ENCODE data around the gene ADARB1.
"Not testable (repeated sequence)": the region's sequence is repeated elsewhere in the genome, so short reads cannot be mapped to it uniquely, and the experiment has no call there.

ADARB1 gene, protein sequence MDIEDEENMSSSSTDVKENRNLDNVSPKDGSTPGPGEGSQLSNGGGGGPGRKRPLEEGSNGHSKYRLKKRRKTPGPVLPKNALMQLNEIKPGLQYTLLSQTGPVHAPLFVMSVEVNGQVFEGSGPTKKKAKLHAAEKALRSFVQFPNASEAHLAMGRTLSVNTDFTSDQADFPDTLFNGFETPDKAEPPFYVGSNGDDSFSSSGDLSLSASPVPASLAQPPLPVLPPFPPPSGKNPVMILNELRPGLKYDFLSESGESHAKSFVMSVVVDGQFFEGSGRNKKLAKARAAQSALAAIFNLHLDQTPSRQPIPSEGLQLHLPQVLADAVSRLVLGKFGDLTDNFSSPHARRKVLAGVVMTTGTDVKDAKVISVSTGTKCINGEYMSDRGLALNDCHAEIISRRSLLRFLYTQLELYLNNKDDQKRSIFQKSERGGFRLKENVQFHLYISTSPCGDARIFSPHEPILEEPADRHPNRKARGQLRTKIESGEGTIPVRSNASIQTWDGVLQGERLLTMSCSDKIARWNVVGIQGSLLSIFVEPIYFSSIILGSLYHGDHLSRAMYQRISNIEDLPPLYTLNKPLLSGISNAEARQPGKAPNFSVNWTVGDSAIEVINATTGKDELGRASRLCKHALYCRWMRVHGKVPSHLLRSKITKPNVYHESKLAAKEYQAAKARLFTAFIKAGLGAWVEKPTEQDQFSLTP

DNA sequence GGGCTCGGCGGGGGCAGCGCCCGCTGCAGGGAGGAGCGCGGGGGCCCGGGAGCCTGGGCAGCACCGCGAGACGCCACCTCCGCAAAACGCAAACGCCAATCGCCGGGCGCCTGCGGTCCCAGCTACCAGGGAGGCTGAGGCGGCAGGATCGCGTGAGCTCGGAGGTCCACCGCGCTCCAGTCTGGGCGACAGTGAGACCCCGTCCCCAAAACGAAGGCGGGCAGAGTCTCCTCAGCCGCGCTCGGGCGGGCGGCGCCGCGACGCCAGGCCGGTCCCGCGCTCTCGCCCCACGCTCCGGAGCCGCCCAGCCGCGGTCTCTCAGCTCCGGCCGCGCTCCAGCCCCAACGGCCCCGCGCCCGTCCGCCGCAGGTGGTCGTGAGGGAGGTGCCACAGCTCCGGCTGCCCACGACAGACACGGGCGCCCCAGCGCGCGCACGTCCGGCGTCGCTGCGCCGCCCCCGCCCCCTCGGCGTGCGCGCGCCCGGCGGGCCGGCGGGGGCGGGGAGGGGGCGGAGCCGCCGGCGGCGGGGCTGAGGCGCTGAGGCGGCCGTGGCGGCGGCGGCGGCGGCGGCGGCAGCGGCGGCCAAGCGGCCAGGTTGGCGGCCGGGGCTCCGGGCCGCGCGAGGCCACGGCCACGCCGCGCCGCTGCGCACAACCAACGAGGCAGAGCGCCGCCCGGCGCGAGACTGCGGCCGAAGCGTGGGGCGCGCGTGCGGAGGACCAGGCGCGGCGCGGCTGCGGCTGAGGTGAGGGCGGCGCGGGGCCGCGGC, at the start of gene ADARB1:
TSS of gene ADARB1 (plus strand) at position 533 of the 770 bp plus-strand sequence. CDS start 97,077 bp downstream, outside the sequence.
- peak; percentile 29 to 51 for DNase-seq

DNA sequence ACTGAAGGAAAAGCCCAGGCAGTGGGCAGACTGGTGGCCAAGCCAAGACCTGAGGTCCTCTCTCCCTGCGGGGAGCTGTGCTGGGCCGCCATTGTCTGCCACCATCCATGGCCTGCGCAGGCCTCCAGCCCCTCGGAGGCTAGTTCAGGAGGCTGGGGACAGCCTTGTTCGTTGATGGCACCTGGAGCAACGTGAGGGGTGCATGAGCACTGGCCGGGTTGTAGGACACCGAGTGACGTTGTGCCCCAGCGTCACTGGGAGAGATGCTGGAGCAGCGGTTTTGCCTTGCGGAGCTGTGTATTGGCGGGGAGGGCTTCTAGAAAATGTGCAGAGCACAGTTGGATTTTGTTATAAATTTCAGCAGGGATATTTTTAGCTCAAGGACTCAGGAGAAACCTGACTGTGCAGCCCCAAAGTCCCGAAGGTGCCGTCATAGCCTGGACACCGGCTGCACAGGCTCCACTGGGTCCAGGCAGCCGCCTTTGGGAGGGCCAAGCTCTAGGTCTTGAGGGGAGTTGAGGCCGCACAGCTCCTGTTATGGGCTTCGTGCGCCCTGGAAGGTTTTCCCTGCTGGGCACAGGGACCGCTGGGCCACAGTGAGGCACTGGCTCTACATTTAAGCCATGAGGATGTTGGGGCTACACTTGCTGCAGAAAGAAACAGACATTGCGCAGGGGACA, 48.2 kb upstream of the ADARB1 start:
- DNase-seq, result no peak

DNA sequence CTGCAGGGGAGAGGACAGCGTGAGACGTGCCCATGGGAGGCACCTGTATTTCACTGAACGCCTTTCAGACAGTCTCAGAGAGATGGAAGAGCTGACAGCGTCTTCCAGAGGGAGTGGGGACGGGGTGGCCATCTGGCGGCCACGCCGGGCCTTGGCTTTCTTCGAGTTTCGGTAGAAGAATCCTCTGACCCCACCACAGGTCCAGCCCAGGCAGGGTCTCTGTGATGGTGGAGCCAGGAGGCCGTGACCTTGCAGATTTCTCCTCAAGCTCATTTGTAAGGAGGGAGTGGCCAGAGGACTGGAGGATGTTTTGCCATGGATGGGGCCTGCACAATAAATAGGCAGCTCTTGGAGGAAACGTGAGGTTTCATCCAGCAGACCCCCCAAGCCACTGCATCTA, 47.6 kb upstream of the ADARB1 start:
- no peak for DNase-seq

DNA sequence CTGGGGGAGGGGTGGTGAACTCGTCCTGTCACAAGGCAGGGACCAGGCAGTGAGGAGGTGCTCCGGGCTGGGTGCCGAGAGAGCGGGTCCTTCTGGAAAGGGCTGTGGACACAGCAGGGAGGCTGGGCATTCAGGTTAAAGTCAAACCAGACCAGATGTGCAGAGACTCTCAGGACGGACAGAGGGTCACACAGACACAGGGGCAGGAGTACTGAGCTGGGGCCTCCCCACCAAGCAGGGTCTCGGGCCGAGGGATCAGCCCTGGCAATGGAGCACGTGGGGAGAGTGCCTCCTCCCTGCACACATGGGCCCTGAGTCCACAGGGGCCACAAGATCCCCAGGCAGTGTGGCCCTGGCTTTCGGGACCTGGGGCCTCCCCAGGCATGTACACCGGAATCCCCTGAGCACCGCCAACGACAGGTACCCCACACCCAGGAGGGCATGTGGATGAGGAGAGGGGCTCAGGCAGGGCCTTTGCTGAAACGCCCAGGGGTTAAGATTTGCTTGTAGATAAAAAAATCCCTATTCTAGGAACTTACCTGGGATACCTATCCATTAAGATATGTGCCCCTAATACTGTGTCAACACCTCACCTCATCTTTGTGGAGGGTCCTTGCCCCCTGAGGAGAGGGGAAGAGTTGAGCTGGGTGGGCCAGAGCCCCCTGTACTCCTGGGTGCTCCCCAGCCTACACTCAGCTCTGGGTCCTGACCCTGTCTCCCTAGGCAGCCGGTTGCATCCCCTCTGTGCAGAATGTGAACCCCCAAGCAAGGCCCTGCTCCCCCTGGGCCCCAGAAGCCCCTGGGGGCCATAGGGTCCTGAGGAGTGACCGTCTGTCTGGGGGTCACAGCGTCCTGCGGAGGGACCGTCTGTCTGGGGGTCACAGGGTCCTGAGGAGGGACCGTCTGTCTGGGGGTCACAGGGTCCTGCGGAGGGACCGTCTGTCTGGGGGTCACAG, 46.9 kb upstream of the ADARB1 start:
- DNase-seq, result no peak

DNA sequence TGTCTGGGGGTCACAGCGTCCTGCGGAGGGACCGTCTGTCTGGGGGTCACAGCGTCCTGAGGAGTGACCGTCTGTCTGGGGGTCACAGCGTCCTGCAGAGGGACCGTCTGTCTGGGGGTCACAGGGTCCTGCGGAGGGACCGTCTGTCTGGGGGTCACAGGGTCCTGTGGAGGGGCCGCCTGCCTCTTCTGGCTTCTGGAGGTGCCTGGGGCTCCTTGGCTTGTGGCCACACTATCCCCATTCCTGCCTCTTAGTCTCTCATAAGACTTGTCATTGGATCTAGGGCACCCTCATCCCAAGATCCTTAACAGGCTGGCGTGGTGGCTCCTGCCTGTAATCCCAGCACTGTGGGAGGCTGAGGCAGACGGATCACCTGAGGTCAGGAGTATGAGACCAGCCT, 45.7 kb upstream of the ADARB1 start:
- not testable (repeated sequence) for DNase-seq

DNA sequence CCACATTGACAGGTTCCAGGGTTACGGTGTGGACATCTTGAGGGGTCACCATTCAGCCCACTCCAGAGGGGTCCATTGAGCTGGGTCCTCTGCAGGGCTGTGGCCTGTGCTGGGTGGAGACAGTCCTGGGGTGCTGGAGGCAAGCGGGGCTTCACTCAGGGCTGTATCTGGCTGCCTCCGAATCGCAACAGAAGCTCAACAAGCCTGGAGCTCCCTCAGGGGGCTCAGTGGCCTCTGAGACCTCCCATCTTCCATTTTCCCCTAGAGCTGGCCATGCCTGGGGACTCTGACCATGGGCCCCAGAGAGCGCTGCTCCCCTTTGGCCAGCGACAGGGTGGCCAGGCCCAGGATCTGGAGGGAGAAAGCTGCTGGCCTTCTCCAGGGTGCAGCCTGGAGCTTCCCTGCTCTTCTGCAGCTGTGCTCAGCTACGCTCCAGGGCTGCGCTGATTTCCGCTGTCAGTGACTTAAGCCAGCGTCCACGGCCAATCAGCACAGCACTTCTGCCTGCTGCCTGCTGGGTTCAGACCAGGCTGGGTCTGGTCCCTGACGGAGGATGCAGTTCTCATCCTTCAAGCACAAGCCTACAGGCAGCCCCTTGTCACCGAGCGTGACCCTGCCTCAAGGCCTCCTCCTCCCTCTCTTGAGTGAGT, 45.0 kb upstream of the ADARB1 start:
- no peak for DNase-seq

DNA sequence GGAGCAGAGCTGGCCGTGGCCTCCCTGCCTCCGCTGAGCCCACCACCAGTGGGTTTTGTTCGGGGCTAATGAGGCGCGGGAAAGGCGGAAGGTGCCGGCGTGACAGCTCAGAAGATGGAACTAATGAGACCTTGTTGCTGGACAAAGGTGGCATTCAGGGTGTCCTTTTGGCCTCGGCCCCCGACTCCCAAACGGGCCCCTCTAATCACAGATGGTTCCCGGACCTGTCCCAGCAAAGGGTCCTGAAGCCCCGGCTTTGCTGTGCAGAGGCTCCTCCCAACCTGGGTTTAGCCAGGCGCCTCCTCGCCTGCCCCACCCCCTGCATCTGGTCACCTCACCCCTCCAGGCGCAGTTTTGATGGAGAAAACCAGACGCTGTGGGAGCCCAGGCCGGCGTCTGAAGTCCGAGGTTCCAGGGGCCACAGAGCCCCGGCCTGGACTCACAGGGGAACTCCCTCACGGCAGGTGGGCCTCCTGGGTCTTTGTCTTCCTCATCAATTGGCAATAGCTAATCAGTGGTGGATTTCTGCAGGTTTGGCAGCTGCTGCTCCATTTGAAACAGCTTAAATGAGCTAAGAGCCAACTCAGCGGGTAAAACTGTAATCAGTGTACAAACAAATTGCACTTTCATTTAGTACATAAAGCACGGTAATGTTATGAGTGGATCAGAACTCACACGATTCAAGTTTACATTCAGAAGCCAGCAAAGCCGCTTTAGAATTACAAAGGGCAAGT, 44.3 kb upstream of the ADARB1 start:
- DNase-seq, result no peak

DNA sequence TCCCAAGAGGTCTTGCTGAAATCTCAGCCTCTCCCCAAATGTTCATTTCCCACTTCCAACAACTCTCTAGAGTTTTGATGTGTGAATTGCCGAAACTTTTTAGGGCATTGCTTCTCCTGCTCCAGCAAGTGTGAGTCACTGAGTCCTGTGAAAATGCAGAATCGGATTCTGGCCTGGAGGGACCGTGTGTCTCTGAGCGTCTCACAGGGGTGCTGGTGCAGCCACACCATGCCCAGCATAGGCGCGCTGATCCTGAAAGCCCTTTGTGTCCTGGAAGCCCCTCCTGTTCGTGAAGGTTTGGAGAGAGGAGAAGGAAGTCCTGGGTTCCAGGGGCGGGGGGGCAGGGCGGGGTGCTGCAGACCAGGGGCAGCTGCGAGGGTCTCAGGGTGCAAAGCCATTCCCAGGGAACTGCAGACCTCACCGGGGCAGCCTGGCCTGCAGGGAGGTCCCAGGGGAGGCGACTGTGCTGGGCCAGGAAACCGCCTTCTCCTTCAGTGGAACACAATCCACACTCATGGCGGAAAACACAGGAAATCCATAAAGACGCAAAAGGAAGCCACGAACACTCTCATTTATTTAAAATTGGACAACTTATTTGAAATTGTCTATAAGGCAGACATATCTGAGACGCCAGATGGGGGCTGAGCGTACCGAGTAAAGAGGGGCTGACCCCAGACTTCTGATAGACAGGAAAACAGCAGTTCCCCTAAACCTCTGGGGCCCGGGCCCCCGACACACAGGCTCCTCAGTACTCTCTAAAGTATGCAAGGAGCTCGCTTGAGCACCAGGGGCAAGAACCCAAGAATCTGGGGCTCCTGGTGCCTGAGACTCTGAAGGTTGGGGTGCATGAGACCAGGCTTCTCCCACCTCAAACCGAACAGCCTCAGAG, 43.5 kb upstream of the ADARB1 start:
- no peak for DNase-seq

DNA sequence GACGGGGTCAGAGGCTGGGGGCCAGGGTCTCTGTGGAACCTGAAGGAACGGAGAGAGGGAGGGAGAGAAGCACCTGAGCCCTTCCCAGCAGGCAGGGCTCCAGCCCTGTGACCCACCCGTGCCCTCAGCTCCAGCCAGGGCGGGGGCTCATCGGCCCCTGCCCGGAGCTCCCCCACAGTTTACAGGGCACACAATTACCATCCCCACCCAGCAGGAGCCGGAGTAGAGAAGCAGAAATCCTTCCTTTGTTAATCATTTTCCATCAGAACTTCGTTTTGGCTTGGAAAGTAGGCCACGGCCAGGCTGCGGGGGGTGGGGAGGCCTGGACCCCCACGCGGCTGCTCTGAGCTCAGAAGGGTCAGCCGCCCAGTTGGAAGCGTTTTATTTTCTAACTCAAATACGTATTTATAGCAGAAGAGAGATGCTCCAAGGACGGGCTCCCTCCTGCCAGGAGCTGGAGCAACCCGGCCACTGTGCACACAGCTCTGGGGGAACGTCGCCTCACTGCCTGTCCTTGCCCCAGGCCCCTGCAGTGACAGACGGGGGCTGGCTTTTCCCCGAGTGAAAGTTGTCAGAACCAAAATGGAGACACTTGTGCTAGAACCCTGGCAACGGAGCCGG, 42.7 kb upstream of the ADARB1 start:
- no peak for DNase-seq

DNA sequence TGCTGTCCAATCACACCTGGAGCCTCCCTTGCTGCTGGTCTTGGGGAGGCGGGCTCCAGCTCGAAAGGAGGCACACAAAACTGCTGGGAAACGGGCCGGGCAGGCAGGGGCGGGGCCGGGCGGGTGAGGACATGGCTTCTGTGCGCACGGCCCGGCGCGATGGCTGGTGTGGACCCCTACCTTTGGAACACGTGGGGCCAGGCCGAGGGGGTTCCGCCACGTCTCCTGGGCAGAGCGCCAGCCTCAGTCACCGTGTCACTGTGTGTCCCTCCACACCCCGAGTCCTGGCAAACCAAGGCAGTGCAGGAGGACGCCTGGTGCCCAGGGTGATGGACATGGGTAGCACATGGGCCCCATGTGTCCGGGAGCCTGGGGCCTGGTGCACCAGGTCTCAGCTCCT, 42.0 kb upstream of the ADARB1 start:
- DNase-seq, result no peak

DNA sequence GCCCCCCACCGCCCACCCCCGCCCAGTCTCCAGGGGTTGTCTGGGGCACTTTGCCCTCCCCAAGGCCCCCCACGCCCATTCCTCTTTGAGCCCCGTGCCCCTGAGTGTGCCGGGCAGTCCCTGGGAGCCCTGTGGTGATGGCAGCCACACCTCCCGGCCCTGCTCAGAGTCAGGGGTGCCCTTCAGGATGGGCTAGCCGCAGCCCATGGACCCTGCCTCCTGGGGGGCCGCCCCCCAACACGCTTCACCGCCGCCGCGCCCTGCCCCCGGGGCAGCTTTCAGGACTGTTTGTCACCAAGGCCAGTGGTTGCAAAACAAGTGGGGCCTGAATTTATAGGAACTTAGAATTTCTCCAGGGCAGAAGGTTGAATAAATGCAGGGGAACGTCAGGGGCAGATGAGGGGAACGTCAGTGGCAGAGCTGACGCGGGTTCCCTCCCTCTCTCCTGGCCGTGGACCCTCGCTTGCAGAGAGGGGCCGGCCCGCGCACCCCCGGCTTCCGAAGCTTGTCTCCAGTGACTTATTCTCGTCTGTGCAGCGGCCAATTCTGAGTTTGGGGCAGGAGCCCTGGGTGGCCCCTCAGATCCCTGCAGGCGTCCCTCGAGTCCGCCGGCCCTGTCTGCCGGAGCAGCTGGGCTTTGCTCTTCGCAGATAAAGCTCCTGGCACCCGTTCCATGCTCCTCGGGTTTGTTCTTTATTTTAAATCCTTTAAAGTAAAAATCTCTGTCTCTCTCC, 41.2 kb upstream of the ADARB1 start:
- no peak for DNase-seq

DNA sequence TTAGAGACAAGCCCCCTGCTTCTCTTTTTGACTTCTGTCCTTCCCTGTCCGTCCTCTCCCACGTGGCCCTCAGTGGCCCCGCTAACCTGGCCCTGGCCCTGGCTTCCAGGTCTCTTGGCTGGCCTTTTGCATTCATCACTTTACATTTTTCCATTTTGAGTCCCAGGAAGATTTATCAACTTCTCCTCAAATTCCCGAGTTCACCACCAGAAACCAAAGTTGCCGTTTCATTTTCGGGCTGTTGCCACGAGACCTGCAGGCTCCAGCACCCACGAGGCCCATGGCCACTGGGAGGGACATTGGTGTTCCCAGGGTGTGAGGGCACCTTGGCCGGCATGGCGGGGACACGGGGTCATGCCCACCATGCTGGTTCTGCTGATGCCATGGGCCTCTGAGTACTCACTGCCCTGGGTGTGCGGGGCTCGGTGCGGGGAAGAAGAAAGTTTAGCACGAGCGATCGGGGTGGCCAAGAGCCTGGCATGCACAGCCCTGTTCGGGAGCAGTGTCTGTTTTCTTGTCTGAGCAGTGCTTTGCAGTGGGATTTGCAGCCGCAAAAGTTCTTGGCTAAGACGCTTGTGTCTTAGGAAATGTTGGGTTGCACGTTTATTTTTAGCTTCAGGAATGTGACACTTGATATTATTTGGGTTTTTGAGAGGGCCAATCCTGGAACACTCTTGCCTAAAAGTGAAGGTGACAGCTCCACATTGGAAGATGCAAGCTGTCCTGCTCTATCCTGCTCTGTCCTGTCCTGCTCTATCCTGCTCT, 40.4 kb upstream of the ADARB1 start:
- DNase-seq, result no peak

DNA sequence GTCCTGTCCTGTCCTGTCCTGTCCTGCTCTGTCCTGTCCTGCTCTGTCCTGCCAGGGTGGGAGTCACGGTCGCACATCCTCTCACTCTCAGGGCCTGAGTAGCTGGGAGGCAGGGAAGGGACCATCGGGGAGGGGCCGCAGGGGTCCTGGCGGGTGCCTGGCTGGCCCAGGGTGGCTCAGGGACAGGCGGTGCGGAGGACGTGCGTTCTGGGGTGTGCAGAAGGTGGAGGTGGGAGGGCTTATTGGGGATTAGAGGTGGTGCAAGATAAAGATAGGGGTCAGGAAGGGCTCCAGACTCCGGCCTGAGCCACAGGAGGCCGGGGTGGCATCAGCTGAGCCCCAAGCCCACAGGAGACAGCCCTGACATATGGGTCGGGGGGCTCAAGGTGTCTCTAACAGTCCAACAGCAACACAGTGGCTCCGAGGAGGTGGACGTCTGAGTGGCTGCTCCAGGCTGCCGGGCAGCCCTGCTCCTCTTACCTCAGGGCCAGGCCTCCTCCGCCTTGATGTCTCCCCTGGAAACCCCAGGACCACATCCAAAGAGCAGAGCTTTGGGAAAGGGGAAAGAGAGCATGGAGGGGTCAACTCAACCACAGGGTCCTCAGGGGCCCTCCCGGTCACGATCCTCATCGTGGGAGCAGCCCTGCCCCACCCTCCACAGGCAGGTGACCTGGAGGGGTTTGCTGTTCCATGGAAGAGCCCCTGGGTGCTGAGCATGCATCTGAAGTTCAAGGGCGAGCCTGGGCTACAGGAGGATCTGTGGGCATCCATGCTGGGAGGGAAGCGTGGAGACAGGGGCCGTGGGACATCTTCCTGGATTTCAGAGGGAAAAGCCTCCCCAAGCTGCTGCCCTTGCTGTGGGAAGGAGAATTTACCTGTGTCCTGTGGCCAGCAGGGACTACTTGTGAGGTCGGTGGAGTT, 39.6 kb upstream of the ADARB1 start:
- no peak for DNase-seq

DNA sequence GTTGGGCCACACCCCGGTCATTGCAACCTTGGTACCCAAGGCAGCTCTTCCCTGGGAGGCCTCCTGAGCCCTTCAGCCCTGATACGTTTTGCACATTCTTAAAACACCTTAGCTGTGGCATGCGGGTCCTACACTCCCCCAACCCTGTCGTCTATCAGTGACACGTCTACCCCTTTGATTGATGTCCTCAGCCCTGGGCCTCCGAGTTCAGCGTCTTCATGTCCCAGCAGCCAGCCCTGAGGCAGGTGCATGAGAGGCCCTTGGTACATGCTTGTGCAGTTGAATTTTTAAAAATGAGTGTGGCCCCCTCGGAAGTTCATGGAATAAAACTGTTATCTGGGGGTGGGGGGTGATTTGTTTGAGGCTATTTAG, 38.9 kb upstream of the ADARB1 start:
- DNase-seq, result no peak

DNA sequence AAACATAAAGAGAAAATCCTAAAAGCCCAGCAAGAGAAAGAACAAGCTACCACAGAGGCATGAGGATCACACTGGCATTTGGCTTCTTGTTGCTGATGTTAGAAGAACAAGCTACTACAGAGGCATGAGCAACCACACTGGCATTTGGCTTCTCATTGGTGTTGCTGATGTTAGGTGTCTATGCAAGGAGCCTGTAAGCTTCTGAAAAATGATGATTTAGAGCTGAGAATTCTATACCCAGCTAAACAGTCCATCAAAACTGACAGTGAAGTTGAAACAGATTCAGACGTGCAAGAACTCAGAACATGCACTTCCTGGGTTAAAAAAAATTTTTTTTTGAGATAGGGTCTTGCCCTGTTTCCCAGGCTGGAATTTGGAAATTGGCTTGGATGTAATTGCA, 37.8 kb upstream of the ADARB1 start:
- no peak for DNase-seq

DNA sequence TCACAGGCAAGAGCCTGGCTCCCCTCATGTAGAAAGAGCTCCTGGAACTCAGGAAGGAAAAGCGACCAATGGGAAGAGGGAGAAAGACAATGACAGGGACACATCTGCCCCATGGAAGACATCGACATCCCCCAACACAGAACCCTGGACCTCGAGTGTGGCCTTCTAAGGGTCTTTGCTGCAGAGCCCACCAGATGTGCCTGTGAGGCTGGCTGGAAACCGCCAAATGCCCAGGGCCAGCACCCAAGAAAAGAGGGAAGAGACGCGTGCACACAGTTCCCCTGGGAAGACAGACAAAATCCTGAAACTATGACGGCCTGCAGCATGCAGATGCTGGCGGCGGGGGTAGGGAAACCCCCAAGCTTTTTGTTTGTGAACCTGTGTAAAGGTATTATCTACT, 36.4 kb upstream of the ADARB1 start:
- DNase-seq, result no peak

Data from inflammatory macrophage treated with lipopolysaccharide for 1 hour (primary cell).